Neural progenitor cell (in vitro differentiated cells): ENCODE measurements around the gene ABCC5. TPM values are rescaled to one million over a fixed set of nuclear protein-coding genes. Genes with fewer than 3 reads are reported as not detected.
"Not testable (repeated sequence)": the region's sequence is repeated elsewhere in the genome, so short reads cannot be mapped to it uniquely, and the experiment has no call there.

Experiments
- DNase-seq: peaks from one replicate; pipeline ENCODE4 v3.0.0-alpha.2; 2016; ENCODE audit warnings: low spot score
- H2AFZ ChIP-seq: fragments of 200-600 bp; sonication (generic); replicated peaks from 2 replicates; pipeline ENCODE4 v1.6.1; 2016; ENCODE audit warnings: antibody characterized with exemption
- H3F3A ChIP-seq: fragments of 200-600 bp; sonication (generic); 2 replicates; pipeline ENCODE4 v1.6.1; 2016; ENCODE audit warnings: antibody characterized with exemption, low read depth
- H3K27ac ChIP-seq: fragments of 200-600 bp; sonication (generic); 2 replicates; pipeline ENCODE4 v1.5.1; 2016; ENCODE audit warnings: mild to moderate bottlenecking
- H3K27me3 ChIP-seq: fragments of 200-600 bp; sonication (generic); 2 replicates; pipeline ENCODE4 v1.6.1; 2016; ENCODE audit warnings: mild to moderate bottlenecking, moderate library complexity
- H3K36me3 ChIP-seq: fragments of 200-600 bp; sonication (generic); 2 replicates; pipeline ENCODE4 v1.5.1; 2016
- H3K4me1 ChIP-seq: fragments of 200-600 bp; sonication (generic); 2 replicates; pipeline ENCODE4 v1.6.1; 2016; ENCODE audit warnings: mixed run types
- H3K4me2 ChIP-seq: fragments of 200-600 bp; sonication (generic); 2 replicates; pipeline ENCODE4 v1.6.1; 2016
- H3K4me3 ChIP-seq: fragments of 200-600 bp; sonication (generic); 2 replicates; pipeline ENCODE4 v1.5.1; 2016
- H3K79me2 ChIP-seq: fragments of 200-600 bp; sonication (generic); 2 replicates; pipeline ENCODE4 v1.6.1; 2016; ENCODE audit warnings: low read depth
- H3K9ac ChIP-seq: fragments of 200-600 bp; sonication (generic); 2 replicates; pipeline ENCODE4 v1.6.1; 2016
- H3K9me3 ChIP-seq: fragments of 200-600 bp; sonication (generic); 2 replicates; pipeline ENCODE4 v1.5.1; 2016; ENCODE audit warnings: low read depth
- H4K20me1 ChIP-seq: fragments of 200-600 bp; sonication (generic); 2 replicates; pipeline ENCODE4 v1.6.1; 2016; ENCODE audit warnings: low read depth
- H3K27ac Mint-ChIP-seq: 3 replicates; pipeline ENCODE4 v1.8.0; 2021; ENCODE audit warnings: mixed read lengths
- H3K27me3 Mint-ChIP-seq: 2 replicates; pipeline ENCODE4 v1.8.0; 2022; ENCODE audit warnings: low read depth, mild to moderate bottlenecking, inconsistent platforms, moderate library complexity, mixed read lengths; ENCODE audit not compliant: insufficient read depth
- H3K36me3 Mint-ChIP-seq: 3 replicates; pipeline ENCODE4 v1.8.0; 2021; ENCODE audit warnings: mixed read lengths
- H3K4me1 Mint-ChIP-seq: 3 replicates; pipeline ENCODE4 v1.8.0; 2021; ENCODE audit warnings: mixed read lengths
- H3K4me3 Mint-ChIP-seq: 3 replicates; pipeline ENCODE4 v1.8.0; 2021; ENCODE audit warnings: mild to moderate bottlenecking, moderate library complexity, mixed read lengths
- H3K9me3 Mint-ChIP-seq: 3 replicates; pipeline ENCODE4 v1.8.0; 2020; ENCODE audit warnings: mixed read lengths
- CTCF ChIP-seq: fragments of 200-600 bp; sonication (generic); IDR thresholded peaks from 2 replicates; pipeline ENCODE4 v1.5.1; 2017; ENCODE audit warnings: antibody characterized with exemption, mild to moderate bottlenecking
- EZH2 ChIP-seq: fragments of 200-600 bp; sonication (generic); IDR thresholded peaks from 2 replicates; pipeline ENCODE4 v1.6.1; 2017; ENCODE audit warnings: antibody characterized with exemption, mild to moderate bottlenecking, moderate library complexity
- EZH2phosphoT487 ChIP-seq: fragments of 200-600 bp; sonication (generic); IDR thresholded peaks from 2 replicates; pipeline ENCODE4 v1.6.1; 2017; ENCODE audit warnings: antibody characterized with exemption
- total RNA-seq: library from RNA; depleted of rRNA; stranded (reverse); fragments of >200 nt; gene quantifications from 2 replicates; pipeline ENCODE4 v1.2.3, GENCODE V29; 2015; ENCODE audit warnings: low replicate concordance

The ABCC5 gene
- total RNA-seq, 1 donor from 2014 or later, result 34.0 TPM

- Histone ChIP-seq H3K9me3 (no peaks in the 10 kb centered on the region), H2AFZ (no peak overlapping the region), H3F3A (no peaks in the 10 kb centered on the region), H3K36me3 (no peaks in the 10 kb centered on the region), H3K27ac (no peak overlapping the region), H3K27me3 (no peaks in the 10 kb centered on the region), H3K4me3 (no peak overlapping the region), H3K4me2 (no peak overlapping the region), H3K4me1 (peaks cover 15% of the 10 kb centered on the region), H3K9ac (no peak overlapping the region), H4K20me1 (peaks cover 54% of the 10 kb centered on the region), H3K79me2 (peaks cover 99% of the 10 kb centered on the region)
- Mint-ChIP-seq H3K4me1 (peaks cover 21% of the 10 kb centered on the region), H3K27me3 (peaks cover 2% of the 10 kb centered on the region), H3K36me3 (peaks cover 7% of the 10 kb centered on the region), H3K4me3 (no peak overlapping the region), H3K27ac (peak overlapping the region; percentile 16), H3K9me3 (no peaks in the 10 kb centered on the region)
- TF ChIP-seq CTCF, result no peak
- TF ChIP-seq EZH2phosphoT487, result no peak
- TF ChIP-seq EZH2, result no peak
- no peak for DNase-seq
Measured at GRCh38 chr3:183879243-183879642, 138.4 kb downstream of the ABCC5 start.

GRCh38 chr3:183878071-183878470 lies 139.6 kb downstream of the ABCC5 start:
- peaks cover 55% of the 10 kb centered on the region for H4K20me1 ChIP-seq
- TF ChIP-seq CTCF (no peak), EZH2 (no peak), EZH2phosphoT487 (no peak)
- H3K4me1 ChIP-seq, result peaks cover 8% of the 10 kb centered on the region
- no peak overlapping the region for H3K4me3 ChIP-seq
- no peaks in the 10 kb centered on the region for H3K9me3 ChIP-seq
- no peak overlapping the region for H3K27ac ChIP-seq
- Mint-ChIP-seq H3K4me1 (peaks cover 9% of the 10 kb centered on the region), H3K9me3 (no peaks in the 10 kb centered on the region), H3K27me3 (peaks cover 2% of the 10 kb centered on the region), H3K36me3 (peaks cover 7% of the 10 kb centered on the region), H3K27ac (no peak overlapping the region), H3K4me3 (no peak overlapping the region)
- H3F3A ChIP-seq, result no peaks in the 10 kb centered on the region
- no peak overlapping the region for H3K9ac ChIP-seq
- H3K79me2 ChIP-seq, result peaks cover 99% of the 10 kb centered on the region
- no peak overlapping the region for H2AFZ ChIP-seq
- H3K4me2 ChIP-seq, result no peak overlapping the region
- DNase-seq, result no peak
- no peaks in the 10 kb centered on the region for H3K36me3 ChIP-seq
- H3K27me3 ChIP-seq, result no peaks in the 10 kb centered on the region

- H3K27me3 Mint-ChIP-seq, H3K4me1 ChIP-seq, H3K36me3 ChIP-seq, H3K9ac ChIP-seq, H2AFZ ChIP-seq, H3K4me2 ChIP-seq, H3K9me3 Mint-ChIP-seq, H3K27ac ChIP-seq, H3K4me3 Mint-ChIP-seq, H3K4me1 Mint-ChIP-seq, H3K27me3 ChIP-seq, H3K9me3 ChIP-seq, DNase-seq, H3K36me3 Mint-ChIP-seq, H3K4me3 ChIP-seq, H3K27ac Mint-ChIP-seq, H3F3A ChIP-seq: not testable (repeated sequence)
- Histone ChIP-seq H3K79me2 (peaks cover 99% of the 10 kb centered on the region), H4K20me1 (peaks cover 57% of the 10 kb centered on the region)
Measured at GRCh38 chr3:183877227-183877626, 140.5 kb downstream of the ABCC5 start.

GRCh38 chr3:183875411-183875810 lies 142.3 kb downstream of the ABCC5 start:
- H3K27me3 Mint-ChIP-seq, result peaks cover 2% of the 10 kb centered on the region
- H3K27me3 ChIP-seq, result no peaks in the 10 kb centered on the region
- no peak overlapping the region for H3K4me3 Mint-ChIP-seq
- TF ChIP-seq CTCF (no peak), EZH2phosphoT487 (no peak), EZH2 (no peak)
- H3K4me1 ChIP-seq, result no peaks in the 10 kb centered on the region
- H3K9me3 Mint-ChIP-seq, result no peaks in the 10 kb centered on the region
- peaks cover 7% of the 10 kb centered on the region for H3K36me3 Mint-ChIP-seq
- H3K79me2 ChIP-seq, result peaks cover 100% of the 10 kb centered on the region
- H3K27ac ChIP-seq, result no peak overlapping the region
- H3F3A ChIP-seq, result no peaks in the 10 kb centered on the region
- no peak overlapping the region for H3K9ac ChIP-seq
- no peaks in the 10 kb centered on the region for H3K9me3 ChIP-seq
- DNase-seq, result no peak
- peaks cover 54% of the 10 kb centered on the region for H4K20me1 ChIP-seq
- no peak overlapping the region for H3K4me2 ChIP-seq
- no peak overlapping the region for H2AFZ ChIP-seq
- no peak overlapping the region for H3K27ac Mint-ChIP-seq
- H3K4me3 ChIP-seq, result no peak overlapping the region
- H3K4me1 Mint-ChIP-seq, result no peaks in the 10 kb centered on the region
- no peaks in the 10 kb centered on the region for H3K36me3 ChIP-seq
